ENCODE results near the gene XIST.
"Not testable (repeated sequence)": the region's sequence is repeated elsewhere in the genome, so short reads cannot be mapped to it uniquely, and the experiment has no call there.

XIST gene

GRCh38 chrX:73839152-73839551 is 13.4 kb downstream of the XIST start:
- DNase-seq (ENCODE audit: low read depth), result no peak

- no peak for DNase-seq (ENCODE audit: low read depth)
Observed at GRCh38 chrX:73838123-73838522, 14.4 kb downstream of the XIST start.

GRCh38 chrX:73836956-73837477 is 15.5 kb downstream of the XIST start:
- DNase-seq (ENCODE audit: low read depth), result no peak

- no peak for DNase-seq (ENCODE audit: low read depth)
Observed at GRCh38 chrX:73834219-73834618, 18.3 kb downstream of the XIST start.

- no peak for DNase-seq (ENCODE audit: low read depth)
Observed at GRCh38 chrX:73832319-73832718, 20.2 kb downstream of the XIST start.

GRCh38 chrX:73831500-73831899 is 21.0 kb downstream of the XIST start:
- DNase-seq (ENCODE audit: low read depth), result no peak

GRCh38 chrX:73830489-73831414 is 21.8 kb downstream of the XIST start:
- DNase-seq (ENCODE audit: low read depth), result no peak

GRCh38 chrX:73829890-73830466 is 22.5 kb downstream of the XIST start:
- no peak for DNase-seq (ENCODE audit: low read depth)

- no peak for DNase-seq (ENCODE audit: low read depth)
Observed at GRCh38 chrX:73828080-73828720, 24.3 kb downstream of the XIST start.

- no peak for DNase-seq (ENCODE audit: low read depth)
Observed at GRCh38 chrX:73827406-73827805, 25.1 kb downstream of the XIST start.

GRCh38 chrX:73826996-73827395 is 25.5 kb downstream of the XIST start:
- no peak for DNase-seq (ENCODE audit: low read depth)

GRCh38 chrX:73825569-73825968 is 26.9 kb downstream of the XIST start:
- DNase-seq (ENCODE audit: low read depth), result no peak

GRCh38 chrX:73823473-73824004 is 29.0 kb downstream of the XIST start:
- no peak for DNase-seq (ENCODE audit: low read depth)

GRCh38 chrX:73822775-73823174 is 29.7 kb downstream of the XIST start:
- no peak for DNase-seq (ENCODE audit: low read depth)

GRCh38 chrX:73821921-73822559 is 30.5 kb downstream of the XIST start:
- DNase-seq (ENCODE audit: low read depth), result no peak

GRCh38 chrX:73819864-73820558 is 32.5 kb downstream of the XIST start:
- not testable (repeated sequence) for DNase-seq (ENCODE audit: low read depth)

GRCh38 chrX:73818200-73819116 is 34.1 kb downstream of the XIST start:
- no peak for DNase-seq (ENCODE audit: low read depth)

- DNase-seq (ENCODE audit: low read depth), result no peak
Observed at GRCh38 chrX:73817393-73818199, 34.9 kb downstream of the XIST start.

- no peak for DNase-seq (ENCODE audit: low read depth)
Observed at GRCh38 chrX:73812256-73812655, 40.3 kb downstream of the XIST start.

All from stromal cell of bone marrow (primary cell).